GM10847 (cell line): ENCODE data around the gene SOBP.

ENCODE experiments used
- POLR2A ChIP-seq: IDR thresholded peaks from 2 replicates; pipeline ENCODE4 v1.6.1; 2011; ENCODE audit not compliant: insufficient read length; ENCODE audit errors: extremely low read depth

Gene SOBP

DNA sequence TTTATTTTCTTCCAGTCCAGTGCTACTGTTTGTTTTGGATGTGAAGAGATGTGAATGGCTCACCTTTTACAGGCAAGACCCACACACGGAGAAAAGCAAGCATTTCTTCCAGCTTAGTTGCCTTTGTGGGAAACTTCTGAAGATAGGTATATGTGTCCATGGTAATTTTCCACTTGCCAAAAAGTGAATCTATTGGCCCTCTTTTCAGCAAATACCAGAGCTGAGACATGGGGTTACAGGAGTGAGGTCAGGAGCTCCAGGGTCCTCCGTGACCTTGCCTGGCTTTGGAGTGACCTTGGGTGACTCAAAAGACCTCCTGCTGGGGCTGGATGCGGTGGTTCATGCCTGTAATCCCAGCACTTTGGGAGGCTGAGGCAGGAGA, 167.4 kb downstream of the SOBP start:
- no peak for TF ChIP-seq POLR2A

DNA sequence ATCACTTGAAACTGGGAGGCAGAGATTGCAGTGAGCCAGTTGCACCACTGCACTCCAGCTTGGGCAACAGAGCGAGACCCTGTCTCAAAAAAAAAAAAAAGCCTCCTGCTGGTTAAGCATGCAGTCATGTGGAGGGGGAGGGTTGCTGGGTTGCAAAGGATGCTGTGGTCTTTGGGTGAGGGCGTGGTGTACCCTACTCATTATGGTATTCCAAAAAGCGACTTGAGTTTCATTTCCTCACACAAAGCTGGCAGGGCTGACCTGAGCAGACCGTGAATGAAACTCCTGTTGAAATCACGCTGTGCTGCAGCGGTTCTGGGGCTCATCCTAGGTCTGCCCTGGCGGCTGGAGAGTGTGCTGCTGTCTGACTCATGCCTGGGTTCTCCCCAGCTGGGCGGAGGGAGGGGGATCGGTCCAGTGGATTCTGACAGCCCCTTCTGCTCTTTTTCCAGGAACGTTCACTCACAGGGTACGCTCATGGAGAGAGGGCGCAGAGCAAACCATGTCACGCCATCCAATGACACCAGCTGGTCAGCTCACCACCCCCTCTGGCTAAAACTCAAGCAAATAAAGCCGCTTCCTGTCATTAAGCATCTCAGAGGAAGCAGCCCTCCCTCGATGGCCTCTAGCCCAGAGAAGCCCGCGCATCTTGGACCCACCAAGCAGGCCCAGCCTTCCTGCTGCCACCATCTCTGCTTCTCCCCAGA, 168.0 kb downstream of the SOBP start:
- peak; percentile 35 for TF ChIP-seq POLR2A

GRCh38 chr6:107658920-107659865, 169.3 kb downstream of the SOBP start:
- no peak for TF ChIP-seq POLR2A

- TF ChIP-seq POLR2A, result no peak
These were observed 170.9 kb downstream of the SOBP start for GRCh38 chr6:107660839-107661238.

- TF ChIP-seq POLR2A, result no peak
These were observed 171.4 kb downstream of the SOBP start for GRCh38 chr6:107661291-107661690.

GRCh38 chr6:107662333-107662732, 172.4 kb downstream of the SOBP start:
- no peak for TF ChIP-seq POLR2A

GRCh38 chr6:107663308-107663707, 173.4 kb downstream of the SOBP start:
- no peak for TF ChIP-seq POLR2A

DNA sequence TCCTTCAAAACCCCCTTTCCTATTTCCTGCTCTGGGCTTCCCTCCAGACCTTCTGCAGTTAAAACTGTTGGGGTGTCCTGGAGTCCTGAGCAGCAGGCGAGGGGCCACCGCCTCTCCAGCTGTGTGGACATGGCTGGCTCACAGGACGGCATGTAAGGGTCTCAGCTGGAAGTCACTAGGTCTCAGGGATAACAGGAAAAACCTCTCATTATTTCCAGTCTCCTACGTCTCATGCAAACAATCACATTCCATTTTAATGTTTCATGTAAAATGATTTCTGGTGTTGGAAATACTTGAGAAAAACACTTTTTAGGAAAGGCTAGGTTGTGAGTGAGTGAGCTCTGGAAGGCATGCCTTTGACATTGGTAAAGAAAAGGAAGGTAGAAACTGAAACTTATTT, 175.5 kb downstream of the SOBP start:
- TF ChIP-seq POLR2A, result no peak

GRCh38 chr6:107666084-107666980, 176.4 kb downstream of the SOBP start:
- TF ChIP-seq POLR2A, result no peak

DNA sequence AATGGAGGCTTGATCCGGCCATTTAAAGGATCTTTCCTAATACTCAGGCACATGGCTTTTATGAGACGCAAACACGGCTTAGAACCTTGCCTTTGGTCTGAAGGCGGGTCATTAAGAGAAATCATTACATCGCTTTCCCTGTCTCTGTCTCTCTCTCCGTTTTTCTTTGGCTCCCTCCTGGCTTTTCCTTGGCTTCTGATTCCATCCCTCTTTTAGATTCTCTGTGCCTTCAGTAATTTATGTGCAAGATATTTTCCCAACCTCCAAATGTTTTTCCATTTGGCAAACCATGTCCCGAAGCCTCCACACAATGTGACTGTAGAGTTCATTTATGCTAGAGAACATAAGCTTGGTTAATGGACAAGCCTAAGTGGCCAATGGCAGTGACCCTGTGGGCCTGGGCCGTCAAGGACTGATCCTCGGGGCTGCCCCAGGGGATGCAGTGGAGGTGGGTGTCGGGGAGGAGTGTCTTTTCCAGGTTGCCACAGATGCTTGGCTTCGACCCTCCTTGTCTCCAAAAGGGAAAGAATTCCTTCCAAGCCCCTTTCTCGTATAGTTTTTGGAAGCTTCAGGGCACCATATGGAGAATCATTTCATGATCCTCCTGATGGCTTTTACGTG, 177.2 kb downstream of the SOBP start:
- no peak for TF ChIP-seq POLR2A

DNA sequence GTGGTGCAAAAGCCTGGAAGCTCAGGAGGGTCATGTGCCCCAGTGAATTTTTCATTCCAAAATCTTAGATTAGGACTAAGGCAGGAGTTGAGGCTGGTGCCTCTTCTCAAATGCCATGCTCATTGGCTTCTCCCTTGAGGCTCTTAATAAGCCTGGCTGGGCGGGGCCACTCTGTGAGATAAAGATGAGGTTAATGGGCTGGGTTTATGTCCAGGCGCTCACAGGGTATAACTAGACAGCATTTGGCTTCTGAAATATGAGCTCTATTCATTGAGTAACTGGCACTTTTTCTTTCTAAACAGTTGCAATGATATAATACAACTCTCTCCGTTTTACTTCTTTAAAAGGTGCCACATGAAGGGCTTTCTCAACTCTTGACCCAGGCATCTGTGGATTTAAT, 177.9 kb downstream of the SOBP start:
- no peak for TF ChIP-seq POLR2A

GRCh38 chr6:107668743-107669474, 179.0 kb downstream of the SOBP start:
- no peak for TF ChIP-seq POLR2A

DNA sequence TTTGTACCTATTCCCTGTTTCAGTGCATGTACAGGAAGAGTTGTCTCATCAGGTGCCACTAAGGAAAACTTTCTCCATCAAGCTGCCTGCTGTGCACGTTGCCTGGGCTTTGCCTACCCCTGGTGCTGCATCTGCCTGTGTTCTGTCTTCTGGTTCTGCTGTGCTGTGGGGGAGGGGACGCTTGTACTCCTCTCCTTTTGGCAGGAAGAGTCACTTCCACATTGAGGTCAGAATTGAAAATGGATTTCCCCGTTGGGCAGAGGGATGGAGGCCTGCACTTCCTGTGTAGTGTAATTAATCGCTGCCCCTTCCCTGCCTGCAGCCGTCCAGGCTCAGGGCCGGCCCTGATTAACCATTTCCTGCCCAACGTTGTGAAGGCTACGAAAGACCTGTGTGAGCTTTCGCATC, 180.9 kb downstream of the SOBP start:
- TF ChIP-seq POLR2A, result no peak

- no peak for TF ChIP-seq POLR2A
These were observed 183.2 kb downstream of the SOBP start for GRCh38 chr6:107673076-107673494.

DNA sequence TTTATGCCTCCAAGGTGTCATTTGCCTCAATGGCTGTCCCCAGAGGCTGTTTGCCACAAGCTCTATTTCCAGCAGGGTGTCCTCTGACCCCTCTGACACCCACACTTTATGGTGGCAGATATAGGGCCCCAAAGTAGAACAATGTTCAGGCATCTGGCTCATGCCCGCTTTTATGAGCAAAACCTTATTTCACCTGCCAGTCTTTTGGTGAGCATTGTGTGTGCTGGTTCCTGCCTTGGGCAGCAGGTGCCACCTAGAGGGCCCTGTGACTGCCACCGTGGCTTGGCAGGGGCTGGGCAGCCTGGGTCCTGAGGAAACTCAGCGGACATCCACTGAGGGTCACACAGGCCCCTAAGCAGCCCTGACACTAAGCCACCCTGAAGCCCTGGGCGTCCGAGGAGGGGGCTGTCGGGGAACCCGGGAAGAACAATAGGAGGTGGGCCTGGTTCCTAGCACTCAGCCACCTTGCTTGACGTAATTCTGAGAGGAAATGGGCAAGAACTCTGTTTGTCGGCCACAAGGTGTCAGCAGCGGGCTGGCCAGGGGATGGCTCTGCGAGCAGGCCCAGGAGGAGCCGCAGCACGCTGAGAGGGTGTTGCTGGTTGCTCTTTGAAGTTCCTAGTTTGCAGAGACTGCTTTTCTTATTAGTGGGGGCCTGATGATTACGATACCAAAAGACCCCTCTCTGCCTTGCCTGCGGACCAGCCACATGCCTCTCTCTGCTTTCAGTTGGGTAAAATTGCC, 185.2 kb downstream of the SOBP start:
- TF ChIP-seq POLR2A, result no peak
